B cell (primary cell): ENCODE data around the gene CFHR3.
"Not testable (repeated sequence)": the region's sequence is repeated elsewhere in the genome, so short reads cannot be mapped to it uniquely, and the experiment has no call there.

ENCODE experiments used
- EZH2 ChIP-seq: IDR thresholded peaks from 2 replicates; pipeline ENCODE4 v1.6.1; 2012; ENCODE audit warnings: borderline replicate concordance, low read depth, mild to moderate bottlenecking, moderate library complexity, low read length; ENCODE audit not compliant: insufficient read depth, poor library complexity, severe bottlenecking
- TF ChIP-seq, protein P1 (sequence below): fragments of 200-600 bp; IDR thresholded peaks from one replicate; pipeline ENCODE4 v1.8.0; 2022; ENCODE audit warnings: antibody characterized with exemption, mild to moderate bottlenecking

DNA sequence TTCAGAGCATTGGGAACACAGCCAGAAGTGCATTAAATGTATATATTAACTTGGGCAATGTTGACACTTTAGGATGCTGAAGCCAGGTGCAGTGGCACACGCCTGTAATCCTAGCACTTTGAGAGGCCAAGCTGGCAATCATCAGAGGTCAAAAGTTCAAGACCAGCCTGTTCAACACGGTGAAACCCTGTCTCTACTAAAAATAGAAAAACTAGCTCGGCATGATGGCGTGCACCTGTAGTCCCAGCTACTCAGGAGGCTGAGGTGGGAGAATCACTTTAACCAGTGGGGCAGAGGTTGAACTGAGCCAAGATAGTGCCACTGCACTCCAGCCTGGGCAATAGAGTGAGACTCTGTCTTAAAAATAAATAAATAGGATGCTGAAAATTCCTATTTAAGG, 19.5 kb downstream of the CFHR3 start:
- TF ChIP-seq, protein P1, sequence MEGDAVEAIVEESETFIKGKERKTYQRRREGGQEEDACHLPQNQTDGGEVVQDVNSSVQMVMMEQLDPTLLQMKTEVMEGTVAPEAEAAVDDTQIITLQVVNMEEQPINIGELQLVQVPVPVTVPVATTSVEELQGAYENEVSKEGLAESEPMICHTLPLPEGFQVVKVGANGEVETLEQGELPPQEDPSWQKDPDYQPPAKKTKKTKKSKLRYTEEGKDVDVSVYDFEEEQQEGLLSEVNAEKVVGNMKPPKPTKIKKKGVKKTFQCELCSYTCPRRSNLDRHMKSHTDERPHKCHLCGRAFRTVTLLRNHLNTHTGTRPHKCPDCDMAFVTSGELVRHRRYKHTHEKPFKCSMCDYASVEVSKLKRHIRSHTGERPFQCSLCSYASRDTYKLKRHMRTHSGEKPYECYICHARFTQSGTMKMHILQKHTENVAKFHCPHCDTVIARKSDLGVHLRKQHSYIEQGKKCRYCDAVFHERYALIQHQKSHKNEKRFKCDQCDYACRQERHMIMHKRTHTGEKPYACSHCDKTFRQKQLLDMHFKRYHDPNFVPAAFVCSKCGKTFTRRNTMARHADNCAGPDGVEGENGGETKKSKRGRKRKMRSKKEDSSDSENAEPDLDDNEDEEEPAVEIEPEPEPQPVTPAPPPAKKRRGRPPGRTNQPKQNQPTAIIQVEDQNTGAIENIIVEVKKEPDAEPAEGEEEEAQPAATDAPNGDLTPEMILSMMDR: not testable (repeated sequence)
- not testable (repeated sequence) for TF ChIP-seq EZH2
